Fibroblast of lung (primary cell): ENCODE measurements around the gene NOS1AP. TPM values are rescaled to one million over a fixed set of nuclear protein-coding genes. Genes with fewer than 3 reads are reported as not detected.

Experiments
- DNase-seq, 2 donors: peaks; one replicate each; pipeline versions ENCODE4 v3.0.0 to v3.0.0-alpha.2; 2010; ENCODE audit warnings: low read depth in 2 of 2
- H2AFZ ChIP-seq: 2 replicates; pipeline ENCODE4 v1.5.1; 2012; ENCODE audit warnings: low read length, control low read depth, inconsistent platforms
- H3K27ac ChIP-seq: 2 replicates; pipeline ENCODE4 v1.5.1; 2011; ENCODE audit warnings: low read length, control low read depth; ENCODE audit not compliant: insufficient read depth
- H3K27me3 ChIP-seq: 2 replicates; pipeline ENCODE4 v1.5.1; 2011; ENCODE audit warnings: mild to moderate bottlenecking, low read length; ENCODE audit not compliant: control insufficient read depth, insufficient read depth
- H3K36me3 ChIP-seq: 2 replicates; pipeline ENCODE4 v1.5.1; 2011; ENCODE audit warnings: low read length; ENCODE audit not compliant: control insufficient read depth, insufficient read depth
- H3K4me1 ChIP-seq: 2 replicates; pipeline ENCODE4 v1.5.1; 2011; ENCODE audit warnings: low read length; ENCODE audit not compliant: control insufficient read depth, insufficient read depth; ENCODE audit errors: extremely low read depth
- H3K4me2 ChIP-seq: 2 replicates; pipeline ENCODE4 v1.5.1; 2011; ENCODE audit warnings: low read length, control low read depth; ENCODE audit not compliant: insufficient read depth; ENCODE audit errors: extremely low read depth
- H3K4me3 ChIP-seq, 4 experiments: fragments of 200-600 bp in 1 of 4; sonication (generic) in 1 of 4; replicated peaks in 1 of 4; 2 replicates each; pipeline ENCODE4 v1.5.1; 2011 to 2016; ENCODE audit warnings: low read length in 4 of 4, low read depth in 3 of 4, mild to moderate bottlenecking in 3 of 4, control low read depth in 2 of 4, inconsistent platforms in 1 of 4, mixed read lengths in 1 of 4; ENCODE audit not compliant: insufficient read depth in 1 of 4; ENCODE audit errors: control extremely low read depth in 1 of 4
- H3K79me2 ChIP-seq: 2 replicates; pipeline ENCODE4 v1.5.1; 2012; ENCODE audit warnings: mild to moderate bottlenecking, low read length, inconsistent platforms; ENCODE audit not compliant: control insufficient read depth, insufficient read depth
- H3K9ac ChIP-seq: 2 replicates; pipeline ENCODE4 v1.5.1; 2011; ENCODE audit warnings: mild to moderate bottlenecking, low read length, control low read depth; ENCODE audit not compliant: insufficient read depth
- H3K9me3 ChIP-seq: 2 replicates; pipeline ENCODE4 v1.5.1; 2012; ENCODE audit warnings: low read depth, low read length; ENCODE audit not compliant: control insufficient read depth, insufficient read depth
- H4K20me1 ChIP-seq: 2 replicates; pipeline ENCODE4 v1.5.1; 2011; ENCODE audit warnings: low read length; ENCODE audit not compliant: control insufficient read depth, insufficient read depth; ENCODE audit errors: extremely low read depth
- EZH2 ChIP-seq: IDR thresholded peaks from 2 replicates; pipeline ENCODE4 v1.5.1; 2012; ENCODE audit warnings: low read length, control low read depth, mild to moderate bottlenecking; ENCODE audit errors: missing control alignments
- polyA plus RNA-seq, 2 donors: library from polyadenylated mRNA; depleted of rRNA in 1 of 2; stranded (reverse) in 1 of 2; unstranded in 1 of 2; fragments of >200 nt; gene quantifications; 2 replicates each; pipeline ENCODE4 v1.2.1, GENCODE V29; 2011 to 2012; ENCODE audit warnings: missing spikeins in 1 of 2
- total RNA-seq: library from RNA; depleted of rRNA; stranded (reverse); fragments of >200 nt; gene quantifications from 2 replicates; pipeline ENCODE4 v1.2.1, GENCODE V29; 2014
- TF ChIP-seq, protein P1 (sequence below), 2 donors: IDR thresholded peaks in 1 of 2; conservative IDR thresholded peaks in 1 of 2; 1 replicate in 1 of 2; 2 replicates in 1 of 2; pipeline ENCODE4 v1.5.1; 2011 to 2012; ENCODE audit warnings: low read length in 2 of 2, control low read depth in 1 of 2, inconsistent platforms in 1 of 2, low read depth in 1 of 2, mild to moderate bottlenecking in 1 of 2

The NOS1AP gene
- total and polyA plus RNA-seq, 2 donors (not counting 1 experiment from before 2014, with no cell fraction given): 0.14 to 0.17 TPM

- Histone ChIP-seq H3K4me3 (no peak overlapping the region), H2AFZ (no peak overlapping the region), H3K36me3 (no peaks in the 10 kb centered on the region), H4K20me1 (no peaks in the 10 kb centered on the region), H3K27ac (no peak overlapping the region), H3K9ac (no peak overlapping the region), H3K79me2 (no peaks in the 10 kb centered on the region), H3K4me1 (no peaks in the 10 kb centered on the region), H3K4me2 (no peak overlapping the region), H3K9me3 (no peaks in the 10 kb centered on the region), H3K27me3 (no peaks in the 10 kb centered on the region)
- TF ChIP-seq, protein P1, sequence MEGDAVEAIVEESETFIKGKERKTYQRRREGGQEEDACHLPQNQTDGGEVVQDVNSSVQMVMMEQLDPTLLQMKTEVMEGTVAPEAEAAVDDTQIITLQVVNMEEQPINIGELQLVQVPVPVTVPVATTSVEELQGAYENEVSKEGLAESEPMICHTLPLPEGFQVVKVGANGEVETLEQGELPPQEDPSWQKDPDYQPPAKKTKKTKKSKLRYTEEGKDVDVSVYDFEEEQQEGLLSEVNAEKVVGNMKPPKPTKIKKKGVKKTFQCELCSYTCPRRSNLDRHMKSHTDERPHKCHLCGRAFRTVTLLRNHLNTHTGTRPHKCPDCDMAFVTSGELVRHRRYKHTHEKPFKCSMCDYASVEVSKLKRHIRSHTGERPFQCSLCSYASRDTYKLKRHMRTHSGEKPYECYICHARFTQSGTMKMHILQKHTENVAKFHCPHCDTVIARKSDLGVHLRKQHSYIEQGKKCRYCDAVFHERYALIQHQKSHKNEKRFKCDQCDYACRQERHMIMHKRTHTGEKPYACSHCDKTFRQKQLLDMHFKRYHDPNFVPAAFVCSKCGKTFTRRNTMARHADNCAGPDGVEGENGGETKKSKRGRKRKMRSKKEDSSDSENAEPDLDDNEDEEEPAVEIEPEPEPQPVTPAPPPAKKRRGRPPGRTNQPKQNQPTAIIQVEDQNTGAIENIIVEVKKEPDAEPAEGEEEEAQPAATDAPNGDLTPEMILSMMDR (conservative IDR thresholded peaks at IDR 0.05 in 1 of 2, IDR thresholded peaks at IDR 0.05 in 1 of 2; ENCODE audit: low read depth in 1 of 2, low read length in 2 of 2): no peak
- no peak for TF ChIP-seq EZH2
- peak in 1 of 2 donors; percentile 17 for DNase-seq
Measured at GRCh38 chr1:162187687-162188276, 118.3 kb downstream of the NOS1AP start.

- Histone ChIP-seq H3K79me2 (no peaks in the 10 kb centered on the region), H3K36me3 (no peaks in the 10 kb centered on the region), H3K4me3 (no peak overlapping the region), H3K27me3 (no peaks in the 10 kb centered on the region), H2AFZ (no peak overlapping the region), H3K4me2 (no peak overlapping the region), H4K20me1 (no peaks in the 10 kb centered on the region), H3K27ac (no peak overlapping the region), H3K9ac (no peak overlapping the region), H3K9me3 (no peaks in the 10 kb centered on the region), H3K4me1 (no peaks in the 10 kb centered on the region)
- no peak for DNase-seq
- TF ChIP-seq EZH2: no peak
- TF ChIP-seq, protein P1 (conservative IDR thresholded peaks at IDR 0.05 in 1 of 2, IDR thresholded peaks at IDR 0.05 in 1 of 2; ENCODE audit: low read depth in 1 of 2, low read length in 2 of 2): no peak
Measured at GRCh38 chr1:162189345-162189744, 119.9 kb downstream of the NOS1AP start.

DNA sequence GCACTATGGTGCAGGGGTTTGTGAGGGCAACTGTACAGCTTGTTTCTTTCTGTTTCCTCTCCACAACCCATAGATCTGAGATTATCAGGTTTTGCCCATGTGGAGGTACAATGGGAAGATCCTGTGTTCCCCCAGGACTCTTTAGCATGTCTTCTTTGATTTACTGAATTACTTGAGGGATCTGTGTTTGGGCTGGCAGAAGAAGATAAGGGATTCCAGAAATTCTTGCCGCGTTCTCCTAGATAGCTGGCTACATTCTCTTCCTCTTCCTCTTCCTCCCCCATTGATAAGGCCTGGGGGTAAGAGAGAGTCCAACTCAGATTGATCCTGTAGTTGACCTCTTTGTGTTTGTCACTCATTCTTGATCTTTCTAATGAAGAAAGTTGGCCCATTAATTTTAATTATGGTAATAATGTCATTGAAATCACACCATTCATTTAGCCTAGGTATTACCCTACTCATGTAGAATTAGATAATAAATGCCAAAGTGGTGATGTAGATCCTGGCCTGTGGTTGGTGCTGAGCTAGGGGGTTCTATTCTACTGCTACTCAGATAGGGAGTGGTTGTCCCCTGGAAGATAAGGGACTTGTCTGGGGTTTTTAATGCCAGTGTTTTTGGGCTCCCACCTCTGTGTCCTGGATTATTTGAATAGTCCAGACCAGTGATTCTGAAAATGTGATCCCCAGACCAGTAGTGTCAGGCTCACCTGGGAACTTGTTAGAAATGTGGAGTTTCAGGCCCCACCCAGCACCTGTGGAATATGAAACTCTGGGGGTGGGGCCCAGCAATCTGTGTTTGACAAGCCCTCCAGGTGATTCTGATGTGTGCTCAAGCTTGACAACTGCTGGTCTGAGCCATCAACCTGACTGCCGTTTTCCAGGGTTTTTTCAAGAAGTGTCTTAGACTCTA, 122.2 kb downstream of the NOS1AP start:
- Histone ChIP-seq H3K79me2 (no peaks in the 10 kb centered on the region), H3K9ac (no peak overlapping the region), H4K20me1 (no peaks in the 10 kb centered on the region), H3K27me3 (peaks cover 2% of the 10 kb centered on the region), H3K36me3 (no peaks in the 10 kb centered on the region), H3K4me1 (no peaks in the 10 kb centered on the region), H3K4me3 (no peak overlapping the region), H3K4me2 (no peak overlapping the region), H3K27ac (no peak overlapping the region), H3K9me3 (no peaks in the 10 kb centered on the region), H2AFZ (no peak overlapping the region)
- no peak for TF ChIP-seq EZH2
- TF ChIP-seq, protein P1 (conservative IDR thresholded peaks at IDR 0.05 in 1 of 2, IDR thresholded peaks at IDR 0.05 in 1 of 2; ENCODE audit: low read depth in 1 of 2, low read length in 2 of 2): no peak
- no peak for DNase-seq
